ENCODE results near the gene EMP1. TPM values are rescaled to one million over a fixed set of nuclear protein-coding genes. Genes with fewer than 3 reads are reported as not detected.

Gene EMP1
- total RNA-seq, 1 experiment from 2014 or later: 146 TPM

DNA sequence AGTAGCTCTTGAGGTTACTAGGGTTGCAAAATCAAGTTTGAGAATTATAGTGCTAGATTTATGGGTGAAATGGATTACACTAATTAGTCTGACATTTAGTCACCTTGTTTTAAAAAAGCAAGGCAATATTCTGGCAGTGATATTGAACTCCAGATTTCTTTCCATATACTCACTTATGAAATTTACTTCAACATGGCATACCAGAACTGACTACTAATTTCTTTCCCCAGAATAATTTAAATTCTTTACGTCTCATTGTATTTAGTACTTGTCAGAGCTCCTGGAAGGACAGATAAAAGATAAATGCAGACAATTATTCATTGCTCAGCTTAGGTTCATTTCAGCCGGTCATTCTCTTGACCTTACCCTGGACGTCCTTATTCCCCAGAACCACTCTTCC, 24.3 kb downstream of the EMP1 start:
- CTCF ChIA-PET: no interaction called here
- no peak overlapping the region for H3K27ac Mint-ChIP-seq (ENCODE audit: unreplicated experiment)
- peaks cover 11% of the 10 kb centered on the region for H3K9me3 Mint-ChIP-seq (ENCODE audit: low read depth, unreplicated experiment)
- intact Hi-C loops (cut with micrococcal nuclease; ENCODE audit: unreplicated experiment): no loop called here
- no peak for DNase-seq
- peaks cover 13% of the 10 kb centered on the region for H3K27me3 Mint-ChIP-seq (ENCODE audit: unreplicated experiment)
- peaks cover 11% of the 10 kb centered on the region for H3K36me3 Mint-ChIP-seq (ENCODE audit: insufficient read depth, unreplicated experiment)
- no TSS peak for BruUV-seq (replicated peaks)
- no peak overlapping the region for H3K4me3 Mint-ChIP-seq (ENCODE audit: low read depth, unreplicated experiment)
- TF ChIP-seq, protein P1, sequence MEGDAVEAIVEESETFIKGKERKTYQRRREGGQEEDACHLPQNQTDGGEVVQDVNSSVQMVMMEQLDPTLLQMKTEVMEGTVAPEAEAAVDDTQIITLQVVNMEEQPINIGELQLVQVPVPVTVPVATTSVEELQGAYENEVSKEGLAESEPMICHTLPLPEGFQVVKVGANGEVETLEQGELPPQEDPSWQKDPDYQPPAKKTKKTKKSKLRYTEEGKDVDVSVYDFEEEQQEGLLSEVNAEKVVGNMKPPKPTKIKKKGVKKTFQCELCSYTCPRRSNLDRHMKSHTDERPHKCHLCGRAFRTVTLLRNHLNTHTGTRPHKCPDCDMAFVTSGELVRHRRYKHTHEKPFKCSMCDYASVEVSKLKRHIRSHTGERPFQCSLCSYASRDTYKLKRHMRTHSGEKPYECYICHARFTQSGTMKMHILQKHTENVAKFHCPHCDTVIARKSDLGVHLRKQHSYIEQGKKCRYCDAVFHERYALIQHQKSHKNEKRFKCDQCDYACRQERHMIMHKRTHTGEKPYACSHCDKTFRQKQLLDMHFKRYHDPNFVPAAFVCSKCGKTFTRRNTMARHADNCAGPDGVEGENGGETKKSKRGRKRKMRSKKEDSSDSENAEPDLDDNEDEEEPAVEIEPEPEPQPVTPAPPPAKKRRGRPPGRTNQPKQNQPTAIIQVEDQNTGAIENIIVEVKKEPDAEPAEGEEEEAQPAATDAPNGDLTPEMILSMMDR (IDR thresholded peaks at IDR 0.05; ENCODE audit: unreplicated experiment): no peak
- peaks cover 29% of the 10 kb centered on the region for H3K4me1 Mint-ChIP-seq (ENCODE audit: low read depth, unreplicated experiment)

DNA sequence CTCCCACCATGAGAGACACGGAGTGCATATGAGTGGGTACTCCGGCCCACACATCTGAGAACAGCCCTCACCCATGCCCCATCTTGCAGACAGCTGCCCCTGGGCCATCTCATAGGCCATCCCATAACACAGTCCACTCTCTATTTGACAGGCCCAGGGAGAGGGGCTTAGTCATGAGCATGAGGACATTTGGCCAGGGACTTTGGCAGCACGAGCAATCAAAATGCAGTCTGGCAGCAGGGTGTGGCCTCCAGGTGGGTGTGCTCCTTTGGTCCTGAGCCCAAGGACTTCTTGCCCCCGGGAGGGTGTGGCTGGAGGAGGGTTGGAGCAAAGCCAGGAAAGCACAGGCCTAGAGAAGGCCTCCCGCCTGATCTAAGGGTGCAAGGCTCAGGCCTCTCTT, 25.6 kb downstream of the EMP1 start:
- TF ChIP-seq, protein P1 (IDR thresholded peaks at IDR 0.05; ENCODE audit: unreplicated experiment): no peak
- Mint-ChIP-seq H3K27ac (ENCODE audit: unreplicated experiment) (no peak overlapping the region), H3K9me3 (ENCODE audit: low read depth, unreplicated experiment) (peaks cover 11% of the 10 kb centered on the region), H3K27me3 (ENCODE audit: unreplicated experiment) (peaks cover 20% of the 10 kb centered on the region), H3K4me1 (ENCODE audit: low read depth, unreplicated experiment) (peaks cover 29% of the 10 kb centered on the region), H3K36me3 (ENCODE audit: insufficient read depth, unreplicated experiment) (peaks cover 11% of the 10 kb centered on the region), H3K4me3 (ENCODE audit: low read depth, unreplicated experiment) (no peak overlapping the region)
- CTCF ChIA-PET: no interaction called here
- intact Hi-C loops (cut with micrococcal nuclease; ENCODE audit: unreplicated experiment): no loop called here
- peak; percentile 66 for DNase-seq
- BruUV-seq (replicated peaks): no TSS peak

DNA sequence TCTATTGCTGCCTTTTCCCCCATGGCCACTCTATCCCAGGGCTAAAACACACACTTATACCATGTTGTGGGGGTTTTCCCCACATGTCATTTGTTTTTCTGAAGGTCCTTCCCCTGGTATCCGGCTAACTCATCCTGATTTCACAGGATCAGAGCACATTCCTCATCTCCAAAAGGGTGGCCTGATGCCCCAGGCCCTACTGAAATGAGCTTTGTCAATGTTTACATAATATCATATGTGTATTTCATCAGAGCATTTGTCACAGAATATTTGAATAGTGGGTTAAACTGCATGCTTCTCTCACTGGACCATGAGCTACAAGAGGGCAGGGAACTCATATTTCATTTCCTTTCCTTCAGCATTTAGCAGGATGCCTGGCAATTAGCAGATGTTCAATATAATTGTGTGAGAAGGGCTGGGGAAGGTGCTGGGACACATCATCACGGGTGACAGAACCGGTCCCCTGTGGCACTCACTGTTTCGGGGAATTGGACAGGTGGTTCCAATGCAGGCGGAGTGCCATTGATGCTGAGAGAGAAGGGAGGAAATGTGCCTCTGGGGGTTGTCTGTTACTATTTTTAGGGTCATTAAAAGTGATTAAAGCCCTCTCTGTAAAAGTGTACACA, 26.8 kb downstream of the EMP1 start:
- TF ChIP-seq, protein P1 (IDR thresholded peaks at IDR 0.05; ENCODE audit: unreplicated experiment): no peak
- intact Hi-C loops (cut with micrococcal nuclease; ENCODE audit: unreplicated experiment): no loop called here
- BruUV-seq (replicated peaks): no TSS peak
- DNase-seq: no peak
- H3K4me3 Mint-ChIP-seq (ENCODE audit: low read depth, unreplicated experiment): no peak overlapping the region
- peaks cover 8% of the 10 kb centered on the region for H3K9me3 Mint-ChIP-seq (ENCODE audit: low read depth, unreplicated experiment)
- peaks cover 30% of the 10 kb centered on the region for H3K27me3 Mint-ChIP-seq (ENCODE audit: unreplicated experiment)
- peaks cover 29% of the 10 kb centered on the region for H3K4me1 Mint-ChIP-seq (ENCODE audit: low read depth, unreplicated experiment)
- H3K36me3 Mint-ChIP-seq (ENCODE audit: insufficient read depth, unreplicated experiment): peaks cover 2% of the 10 kb centered on the region
- H3K27ac Mint-ChIP-seq (ENCODE audit: unreplicated experiment): peak overlapping the region; percentile 21
- CTCF ChIA-PET: interaction anchor here (0.7 to 1.1 kb wide), 3 partner anchors 11 to 33 kb away, joined by 3 to 4 read pairs (median 3); no protein-coding TSS in a partner anchor

DNA sequence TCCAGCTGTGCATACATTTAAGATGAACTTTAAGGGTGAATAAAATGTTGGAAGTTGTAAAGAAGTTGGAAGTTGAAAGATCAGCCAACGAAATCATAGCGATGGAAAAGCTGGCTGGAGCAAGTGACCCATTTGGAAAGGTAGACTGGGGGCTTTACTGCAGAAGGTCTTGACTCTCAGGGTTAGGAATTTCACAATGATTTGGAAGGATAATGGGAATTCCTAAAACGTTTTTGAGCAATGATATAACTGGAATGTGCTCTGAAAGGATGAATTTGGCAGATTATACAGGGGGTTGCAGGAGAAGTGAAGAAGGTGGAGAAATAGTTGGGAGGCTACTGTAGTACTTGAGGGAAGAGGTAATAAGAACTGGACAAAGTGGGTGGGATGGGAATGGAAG, 27.4 kb downstream of the EMP1 start:
- intact Hi-C loops (cut with micrococcal nuclease; ENCODE audit: unreplicated experiment): no loop called here
- Mint-ChIP-seq H3K4me3 (ENCODE audit: low read depth, unreplicated experiment) (no peak overlapping the region), H3K27me3 (ENCODE audit: unreplicated experiment) (peaks cover 30% of the 10 kb centered on the region), H3K4me1 (ENCODE audit: low read depth, unreplicated experiment) (peaks cover 29% of the 10 kb centered on the region), H3K27ac (ENCODE audit: unreplicated experiment) (no peak overlapping the region), H3K9me3 (ENCODE audit: low read depth, unreplicated experiment) (peaks cover 7% of the 10 kb centered on the region), H3K36me3 (ENCODE audit: insufficient read depth, unreplicated experiment) (no peaks in the 10 kb centered on the region)
- no TSS peak for BruUV-seq (replicated peaks)
- CTCF ChIA-PET: interaction anchor here (0.8 to 1.1 kb wide), 2 partner anchors 12 to 14 kb away, joined by 3 to 4 read pairs; no protein-coding TSS in a partner anchor
- TF ChIP-seq, protein P1 (IDR thresholded peaks at IDR 0.05; ENCODE audit: unreplicated experiment): no peak
- no peak for DNase-seq

Data from Calu3 (cell line).